Activated B cell treated with CpG ODN at 0.5 μM for 24 hours (primary cell): ENCODE data around the gene ADD2. TPM values are rescaled to one million over a fixed set of nuclear protein-coding genes. Genes with fewer than 3 reads are reported as not detected.

Source experiments
- ATAC-seq: fragments of 200-7000 bp; cut with Tn5 transposase; one replicate; pipeline ENCODE4 v1.10.0; 2021; ENCODE audit warnings: low read depth, mild to moderate bottlenecking, moderate library complexity
- CTCF ChIA-PET: fragments of 350-600 bp; sonication (Branson Sonifier 250); formaldehyde crosslinking; loops from one replicate; lab custom pipeline; 2021; ENCODE audit warnings: antibody characterized with exemption; lab: Charles Lee
- POLR2A ChIA-PET: fragments of 350-600 bp; sonication (Branson Sonifier 250); formaldehyde crosslinking; loops from one replicate; lab custom pipeline; 2021; ENCODE audit warnings: antibody characterized with exemption; lab: Charles Lee
- DNase-seq: peaks from one replicate; pipeline ENCODE4 v3.0.0; 2022
- H3K27ac Mint-ChIP-seq: one replicate; pipeline ENCODE4 v1.8.0; 2020; ENCODE audit warnings: mixed read lengths
- H3K27me3 Mint-ChIP-seq: one replicate; pipeline ENCODE4 v1.8.0; 2021; ENCODE audit warnings: mixed read lengths
- H3K36me3 Mint-ChIP-seq: one replicate; pipeline ENCODE4 v1.8.0; 2021; ENCODE audit warnings: low read depth, mixed read lengths
- H3K4me1 Mint-ChIP-seq: one replicate; pipeline ENCODE4 v1.8.0; 2021; ENCODE audit warnings: mixed read lengths
- H3K4me3 Mint-ChIP-seq: one replicate; pipeline ENCODE4 v1.8.0; 2020; ENCODE audit warnings: mild to moderate bottlenecking, mixed read lengths
- H3K9me3 Mint-ChIP-seq: one replicate; pipeline ENCODE4 v1.8.0; 2020; ENCODE audit warnings: mixed read lengths
- CTCF ChIP-seq: fragments of 200-600 bp; IDR thresholded peaks from one replicate; pipeline ENCODE4 v1.8.0; 2022; ENCODE audit warnings: antibody characterized with exemption, mild to moderate bottlenecking
- intact Hi-C: fragments of 100-400 bp; cut with micrococcal nuclease; formaldehyde crosslinking; loops from one replicate; pipeline ENCODE4 v1.15.1; 2024
- total RNA-seq: library from RNA; stranded (reverse); gene quantifications from 2 replicates; pipeline ENCODE4 v1.2.3, GENCODE V29; 2022

Gene ADD2
- total RNA-seq, 1 donor from 2014 or later: 12.5 TPM

- POLR2A ChIA-PET: no interaction called here
- H3K36me3 Mint-ChIP-seq: peaks cover 7% of the 10 kb centered on the region
- CTCF ChIA-PET: no interaction called here
- intact Hi-C loops: no loop called here
- H3K27me3 Mint-ChIP-seq: no peaks in the 10 kb centered on the region
- TF ChIP-seq CTCF: no peak
- ATAC-seq: no peak
- no peak overlapping the region for H3K27ac Mint-ChIP-seq
- H3K9me3 Mint-ChIP-seq: peaks cover 3% of the 10 kb centered on the region
- H3K4me1 Mint-ChIP-seq: peaks cover 13% of the 10 kb centered on the region
- no peak overlapping the region for H3K4me3 Mint-ChIP-seq
- no peak for DNase-seq
Measured at GRCh38 chr2:70747284-70747683, 20.7 kb downstream of the ADD2 start.

GRCh38 chr2:70746094-70746974 lies 21.7 kb downstream of the ADD2 start:
- POLR2A ChIA-PET: no interaction called here
- CTCF ChIA-PET: no interaction called here
- intact Hi-C loops: no loop called here

GRCh38 chr2:70745276-70745825 lies 22.6 kb downstream of the ADD2 start:
- POLR2A ChIA-PET: no interaction called here
- Mint-ChIP-seq H3K36me3 (peaks cover 15% of the 10 kb centered on the region), H3K4me1 (peaks cover 13% of the 10 kb centered on the region), H3K27me3 (no peaks in the 10 kb centered on the region), H3K4me3 (no peak overlapping the region), H3K27ac (no peak overlapping the region), H3K9me3 (peaks cover 3% of the 10 kb centered on the region)
- ATAC-seq (no peak), DNase-seq (no peak)
- no peak for TF ChIP-seq CTCF
- CTCF ChIA-PET: no interaction called here
- intact Hi-C loops: no loop called here

More at GRCh38 chr2:70746094-70746974, 21.7 kb downstream of the ADD2 start:
- peaks cover 9% of the 10 kb centered on the region for H3K36me3 Mint-ChIP-seq
- H3K9me3 Mint-ChIP-seq: peaks cover 3% of the 10 kb centered on the region
- H3K27me3 Mint-ChIP-seq: no peaks in the 10 kb centered on the region
- peaks cover 13% of the 10 kb centered on the region for H3K4me1 Mint-ChIP-seq
- no peak overlapping the region for H3K4me3 Mint-ChIP-seq
- no peak for TF ChIP-seq CTCF
- no peak overlapping the region for H3K27ac Mint-ChIP-seq
- ATAC-seq: no peak
- DNase-seq: no peak

- Mint-ChIP-seq H3K27ac (no peak overlapping the region), H3K4me1 (peaks cover 12% of the 10 kb centered on the region), H3K27me3 (no peaks in the 10 kb centered on the region), H3K4me3 (no peak overlapping the region), H3K36me3 (peaks cover 20% of the 10 kb centered on the region), H3K9me3 (peaks cover 5% of the 10 kb centered on the region)
- ChIA-PET CTCF (no interaction called here), POLR2A (no interaction called here)
- ATAC-seq: no peak
- intact Hi-C loops: no loop called here
- DNase-seq: no peak
- TF ChIP-seq CTCF: no peak
Measured at GRCh38 chr2:70744397-70744796, 23.6 kb downstream of the ADD2 start.

- Mint-ChIP-seq H3K9me3 (peaks cover 5% of the 10 kb centered on the region), H3K4me3 (no peak overlapping the region), H3K4me1 (peaks cover 7% of the 10 kb centered on the region), H3K36me3 (peaks cover 22% of the 10 kb centered on the region), H3K27me3 (no peaks in the 10 kb centered on the region), H3K27ac (no peak overlapping the region)
- TF ChIP-seq CTCF: no peak
- DNase-seq (no peak), ATAC-seq (no peak)
- ChIA-PET POLR2A (no interaction called here), CTCF (no interaction called here)
- intact Hi-C loops: no loop called here
Measured at GRCh38 chr2:70743677-70744076, 24.3 kb downstream of the ADD2 start.
